Activated CD4-positive, CD25-positive, alpha-beta regulatory T cell treated with anti-CD3 and anti-CD28 coated beads, Interleukin-2, amount 50 U/mL, for 24 hours (primary cell): Measurements from ENCODE around the gene C9orf50.
"Not testable (repeated sequence)": the region's sequence is repeated elsewhere in the genome, so short reads cannot be mapped to it uniquely, and the experiment has no call there.

Source experiments
- ATAC-seq, 2 donors: fragments of 150-1000 bp; cut with Tn5 transposase; one replicate each; pipeline ENCODE4 v1.10.0; 2021; ENCODE audit warnings: mild to moderate bottlenecking in 1 of 2, moderate library complexity in 1 of 2

Gene C9orf50

GRCh38 chr9:129620669-129621295, at the start of gene C9orf50:
C9orf50 (minus strand) TSS chr9:129621101; CDS start chr9:129620574, 527 bp downstream.
- no peak for ATAC-seq

GRCh38 chr9:129669946-129670345, 49.0 kb upstream of the C9orf50 start:
- no peak for ATAC-seq

GRCh38 chr9:129669141-129669718, 48.3 kb upstream of the C9orf50 start:
- ATAC-seq = no peak

- ATAC-seq = no peak
Observed at GRCh38 chr9:129667850-129668249, 46.9 kb upstream of the C9orf50 start.

- no peak for ATAC-seq
Observed at GRCh38 chr9:129667378-129667777, 46.5 kb upstream of the C9orf50 start.

GRCh38 chr9:129666575-129666974, 45.7 kb upstream of the C9orf50 start:
- ATAC-seq = no peak

GRCh38 chr9:129665814-129666520, 45.1 kb upstream of the C9orf50 start:
- ATAC-seq = no peak

- ATAC-seq = peak in 1 of 2 donors; percentile 58
Observed at GRCh38 chr9:129665389-129665775, 44.5 kb upstream of the C9orf50 start, which contains the start of gene PRRX2. PRRX2 (plus strand) TSS chr9:129665647; CDS start chr9:129665868, 221 bp downstream.

- peak in 1 of 2 donors; percentile 47 for ATAC-seq
Observed at GRCh38 chr9:129664746-129665388, 44.0 kb upstream of the C9orf50 start.

GRCh38 chr9:129662239-129662638, 41.3 kb upstream of the C9orf50 start:
- ATAC-seq = not testable (repeated sequence)

GRCh38 chr9:129661029-129661428, 40.1 kb upstream of the C9orf50 start:
- no peak for ATAC-seq

- peak in 1 of 2 donors; percentile 58 for ATAC-seq
Observed at GRCh38 chr9:129656795-129657390, 36.0 kb upstream of the C9orf50 start.

- ATAC-seq = no peak
Observed at GRCh38 chr9:129655696-129656095, 34.8 kb upstream of the C9orf50 start.

- ATAC-seq = no peak
Observed at GRCh38 chr9:129655154-129655553, 34.3 kb upstream of the C9orf50 start.

- ATAC-seq = no peak
Observed at GRCh38 chr9:129654554-129655040, 33.7 kb upstream of the C9orf50 start.

- ATAC-seq = no peak
Observed at GRCh38 chr9:129653823-129654553, 33.1 kb upstream of the C9orf50 start.

GRCh38 chr9:129650680-129651235, 29.9 kb upstream of the C9orf50 start:
- no peak for ATAC-seq

GRCh38 chr9:129649726-129650679, 29.1 kb upstream of the C9orf50 start:
- no peak for ATAC-seq

GRCh38 chr9:129648764-129649115, 27.8 kb upstream of the C9orf50 start:
- ATAC-seq = no peak

GRCh38 chr9:129648092-129648763, 27.3 kb upstream of the C9orf50 start:
- ATAC-seq = no peak
